ENCODE results near the gene ICAM5. TPM values are rescaled to one million over a fixed set of nuclear protein-coding genes. Genes with fewer than 3 reads are reported as not detected.

The ICAM5 gene
- total RNA-seq, 6 donors from 2014 or later, result 19.5 to 102 (median 27.2) TPM

GRCh38 chr19:10255358-10255757 is 34.4 kb upstream of the ICAM5 start:
- peaks cover 10 to 50% (median 44%) of the 10 kb centered on the region in 4 donors for H3K36me3 ChIP-seq
- ATAC-seq (ENCODE audit: low FRiP score in 2 of 2) (no peak), DNase-seq (no peak)
- peaks cover 19 to 42% (median 25%) of the 10 kb centered on the region in 4 donors for H3K4me1 ChIP-seq
- no peaks in the 10 kb centered on the region for H3K9me3 ChIP-seq
- no peak overlapping the region for H3K4me3 ChIP-seq
- 95 to 98% methylated on average over 2 of the region's 2 CpGs for WGBS, 2 donors
- no peak for TF ChIP-seq POLR2AphosphoS5 (IDR thresholded peaks at IDR 0.05)
- TF ChIP-seq CTCF (IDR thresholded peaks at IDR 0.05), result no peak
- no peak for TF ChIP-seq EP300 (IDR thresholded peaks at IDR 0.05)
- TF ChIP-seq POLR2A (IDR thresholded peaks at IDR 0.05), result no peak
- H3K27me3 ChIP-seq, result no peaks in the 10 kb centered on the region
- H3K27ac ChIP-seq, result peak overlapping the region in 1 of 4 donors; percentile 41

- Histone ChIP-seq H3K4me1 (peaks cover 15 to 40% (median 23%) of the 10 kb centered on the region in 4 donors), H3K9me3 (no peaks in the 10 kb centered on the region), H3K36me3 (peaks cover 10 to 50% (median 44%) of the 10 kb centered on the region in 4 donors), H3K27ac (peak overlapping the region in 3 of 4 donors; percentile 28 to 41 (median 38)), H3K4me3 (no peak overlapping the region), H3K27me3 (no peaks in the 10 kb centered on the region)
- ATAC-seq (ENCODE audit: low FRiP score in 2 of 2), result no peak
- TF ChIP-seq EP300 (IDR thresholded peaks at IDR 0.05), result no peak
- no peak for TF ChIP-seq POLR2A (IDR thresholded peaks at IDR 0.05)
- TF ChIP-seq POLR2AphosphoS5 (IDR thresholded peaks at IDR 0.05), result no peak
- TF ChIP-seq CTCF (IDR thresholded peaks at IDR 0.05), result no peak
- WGBS, 2 donors, result 67 to 74% methylated on average over 14 to 16 of the region's 18 CpGs
- peak in 1 of 2 donors; percentile 80 for DNase-seq
Observed at GRCh38 chr19:10256551-10256950, 33.2 kb upstream of the ICAM5 start.

- no peak for ATAC-seq (ENCODE audit: low FRiP score in 2 of 2)
- 75 to 84% methylated on average over 9 of the region's 9 CpGs for WGBS, 2 donors
- H3K4me1 ChIP-seq, result peaks cover 15 to 40% (median 23%) of the 10 kb centered on the region in 4 donors
- H3K9me3 ChIP-seq, result no peaks in the 10 kb centered on the region
- H3K36me3 ChIP-seq, result peaks cover 10 to 50% (median 44%) of the 10 kb centered on the region in 4 donors
- peak overlapping the region in 2 of 4 donors; percentile 24 to 28 for H3K27ac ChIP-seq
- H3K4me3 ChIP-seq, result no peak overlapping the region
- no peak for DNase-seq
- TF ChIP-seq POLR2AphosphoS5 (IDR thresholded peaks at IDR 0.05) (no peak), POLR2A (IDR thresholded peaks at IDR 0.05) (no peak), CTCF (IDR thresholded peaks at IDR 0.05) (no peak), EP300 (IDR thresholded peaks at IDR 0.05) (no peak)
- no peaks in the 10 kb centered on the region for H3K27me3 ChIP-seq
Observed at GRCh38 chr19:10256970-10257615, 32.7 kb upstream of the ICAM5 start.

DNA sequence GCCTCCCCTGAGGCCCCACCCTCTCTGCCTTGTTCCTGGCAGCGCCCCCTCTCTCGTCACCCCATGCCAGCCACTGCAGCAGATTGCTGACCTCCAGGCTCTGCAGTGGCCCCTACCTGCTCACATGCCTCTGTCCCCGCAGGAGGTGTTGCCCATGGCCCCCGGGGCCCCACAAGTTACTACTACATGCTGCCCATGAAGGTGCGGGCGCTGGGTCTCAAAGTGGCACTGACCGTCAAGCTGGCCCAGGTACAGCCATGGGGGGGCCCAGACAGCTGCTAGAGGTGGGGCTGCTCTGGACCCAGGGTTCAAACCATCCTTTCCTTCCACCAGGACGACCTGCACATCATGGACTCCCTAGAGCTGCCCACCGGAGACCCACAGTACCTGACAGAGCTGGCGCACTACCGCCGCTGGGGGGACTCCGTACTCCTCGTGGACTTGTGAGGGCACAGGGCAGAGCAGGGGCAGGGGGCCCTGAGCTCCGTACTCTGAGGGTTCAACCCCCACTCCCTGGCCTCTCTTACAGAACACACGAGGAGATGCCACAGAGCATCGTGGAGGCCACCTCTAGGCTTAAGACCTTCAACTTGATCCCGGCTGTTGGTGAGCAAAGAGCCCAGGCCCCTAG is 31.6 kb upstream of the ICAM5 start:
- Histone ChIP-seq H3K4me3 (no peak overlapping the region), H3K36me3 (peaks cover 10 to 50% (median 44%) of the 10 kb centered on the region in 4 donors), H3K9me3 (no peaks in the 10 kb centered on the region), H3K27me3 (no peaks in the 10 kb centered on the region), H3K4me1 (peaks cover 9 to 29% (median 14%) of the 10 kb centered on the region in 4 donors), H3K27ac (peak overlapping the region in 1 of 4 donors; percentile 9)
- 95 to 96% methylated on average over 12 to 18 of the region's 18 CpGs for WGBS, 2 donors
- DNase-seq (peak in 1 of 2 donors; percentile 53), ATAC-seq (ENCODE audit: low FRiP score in 2 of 2) (no peak)
- TF ChIP-seq EP300 (IDR thresholded peaks at IDR 0.05), result no peak
- TF ChIP-seq CTCF (IDR thresholded peaks at IDR 0.05), result no peak
- TF ChIP-seq POLR2AphosphoS5 (IDR thresholded peaks at IDR 0.05), result no peak
- no peak for TF ChIP-seq POLR2A (IDR thresholded peaks at IDR 0.05)

Data from upper lobe of left lung (tissue), 6 donors.